ENCODE data around the gene CCDC28B. TPM values are rescaled to one million over a fixed set of nuclear protein-coding genes. Genes with fewer than 3 reads are reported as not detected.

CCDC28B gene
- total and polyA plus RNA-seq, 2 of the 13 experiments (the other 11 are each of a cell fraction or from before 2014, with no cell fraction given) = 2.6 to 3.5 TPM

- Histone ChIP-seq H3K4me3 (replicated peaks in 1 of 3; ENCODE audit: insufficient read depth in 1 of 3, low read depth in 2 of 3, low read length in 3 of 3) (no peak overlapping the region), H3K9ac (ENCODE audit: insufficient read depth, low read depth, low read length) (no peak overlapping the region), H3K27me3 (ENCODE audit: control insufficient read depth in 1 of 2, insufficient read depth in 2 of 2, low read length in 2 of 2) (no peaks in the 10 kb centered on the region; a peak in 2 of 5 replicates), H3K9me3 (ENCODE audit: low read length) (no peaks in the 10 kb centered on the region), H4K20me1 (ENCODE audit: insufficient read depth, low read length) (no peaks in the 10 kb centered on the region; the same call in 1 of the 2 replicates), H3K4me2 (ENCODE audit: low read depth, low read length) (peak overlapping the region; percentile 91), H2AFZ (ENCODE audit: low read length) (no peak overlapping the region), H3K27ac (ENCODE audit: extremely low read length, insufficient read depth, low read length) (no peak overlapping the region), H3K79me2 (ENCODE audit: insufficient read depth, low read length) (peaks cover 27% of the 10 kb centered on the region), H3K36me3 (replicated peaks in 1 of 2; ENCODE audit: control insufficient read depth in 1 of 2, insufficient read depth in 2 of 2, low read length in 2 of 2) (peaks cover 22 to 37% of the 10 kb centered on the region in 2 experiments), H3K4me1 (ENCODE audit: insufficient read depth, low read length) (peaks cover 29% of the 10 kb centered on the region)
- WGBS (ENCODE audit: low lambda C conversion rate) = 81% methylated on average over 4 of the region's 4 CpGs
- CTCF ChIA-PET (ENCODE audit: low intra/inter-chr PET ratio, low total read pairs) = no interaction called here
- intact Hi-C loops (cut with micrococcal nuclease; ENCODE audit: unreplicated experiment) (no loop called here), in situ Hi-C loops (cut with HindIII; ENCODE audit: extremely low pct_ligation_motif_present, low pct_unique_long_range_greater_than_20kb) (no loop called here)
- ATAC-seq = no peak
- no peak for FAIRE-seq
- TF ChIP-seq GRHL1 (CRISPR knock-in tag; conservative IDR thresholded peaks at IDR 0.05) (no peak), NR2F1 (CRISPR knock-in tag; IDR thresholded peaks at IDR 0.05) (no peak), ZSCAN21 (CRISPR knock-in tag; IDR thresholded peaks at IDR 0.05; ENCODE audit: borderline replicate concordance) (no peak)
- POLR2A ChIA-PET = interaction anchor here (0.6 kb wide), 1 partner anchor 67 kb away, joined by 3 read pairs; the partner anchor contains the start of gene HDAC1
- no peak for DNase-seq (ENCODE audit: low spot score)
- no TSS peak for BruUV-seq (replicated peaks)
Measured at GRCh38 chr1:32224285-32224684, 23.9 kb downstream of the CCDC28B start.

- Histone ChIP-seq H3K4me1 (ENCODE audit: insufficient read depth, low read length) (peaks cover 6% of the 10 kb centered on the region), H3K9me3 (ENCODE audit: low read length) (no peaks in the 10 kb centered on the region), H3K9ac (ENCODE audit: insufficient read depth, low read depth, low read length) (no peak overlapping the region), H2AFZ (ENCODE audit: low read length) (no peak overlapping the region), H3K4me3 (replicated peaks in 1 of 3; ENCODE audit: insufficient read depth in 1 of 3, low read depth in 2 of 3, low read length in 3 of 3) (no peak overlapping the region), H3K4me2 (ENCODE audit: low read depth, low read length) (no peak overlapping the region), H3K36me3 (replicated peaks in 1 of 2; ENCODE audit: control insufficient read depth in 1 of 2, insufficient read depth in 2 of 2, low read length in 2 of 2) (peaks cover 26 to 51% of the 10 kb centered on the region in 2 experiments), H4K20me1 (ENCODE audit: insufficient read depth, low read length) (no peaks in the 10 kb centered on the region), H3K27ac (ENCODE audit: extremely low read length, insufficient read depth, low read length) (no peak overlapping the region), H3K79me2 (ENCODE audit: insufficient read depth, low read length) (peaks cover 6% of the 10 kb centered on the region), H3K27me3 (ENCODE audit: control insufficient read depth in 1 of 2, insufficient read depth in 2 of 2, low read length in 2 of 2) (no peaks in the 10 kb centered on the region)
- in situ Hi-C loops (cut with HindIII; ENCODE audit: extremely low pct_ligation_motif_present, low pct_unique_long_range_greater_than_20kb) = no loop called here
- ATAC-seq (no peak), DNase-seq (ENCODE audit: low spot score) (no peak), FAIRE-seq (no peak)
- intact Hi-C loops (cut with micrococcal nuclease; ENCODE audit: unreplicated experiment) = no loop called here
- 94% methylated on average over 3 of the region's 3 CpGs for WGBS (ENCODE audit: low lambda C conversion rate)
- BruUV-seq (replicated peaks) = no TSS peak
- POLR2A ChIA-PET = interaction anchor here (3.3 kb wide), 1 partner anchor 13 kb away, joined by 12 read pairs; no protein-coding TSS in a partner anchor
- CTCF ChIA-PET (ENCODE audit: low intra/inter-chr PET ratio, low total read pairs) = no interaction called here
- TF ChIP-seq ZNF687 (CRISPR knock-in tag; IDR thresholded peaks at IDR 0.05) (no peak), EHMT2 (IDR thresholded peaks at IDR 0.05; ENCODE audit: borderline replicate concordance, low read depth, low read length) (no peak), ZBTB42 (CRISPR knock-in tag; IDR thresholded peaks at IDR 0.05) (no peak), MIER2 (CRISPR knock-in tag; IDR thresholded peaks at IDR 0.05) (no peak), ZNF430 (CRISPR knock-in tag; IDR thresholded peaks at IDR 0.05) (no peak), ZNF224 (CRISPR knock-in tag; IDR thresholded peaks at IDR 0.05) (no peak), ZBTB21 (CRISPR knock-in tag; IDR thresholded peaks at IDR 0.05) (no peak), ZNF776 (CRISPR knock-in tag; IDR thresholded peaks at IDR 0.05) (no peak), PRMT3 (CRISPR knock-in tag; IDR thresholded peaks at IDR 0.05; ENCODE audit: borderline replicate concordance, low read depth) (no peak), SNRNP70 (IDR thresholded peaks at IDR 0.05; ENCODE audit: low read depth, low read length) (no peak)
Measured at GRCh38 chr1:32228771-32229170, 28.4 kb downstream of the CCDC28B start.
